GM13977 (cell line): ENCODE results near the gene CDH24.

ENCODE experiments used
- DNase-seq: peaks from one replicate; pipeline ENCODE4 v3.0.0; 2012; ENCODE audit warnings: low spot score
- CTCF ChIP-seq: IDR thresholded peaks from 2 replicates; pipeline ENCODE4 v1.5.1; 2012; ENCODE audit warnings: mild to moderate bottlenecking, control low read depth; ENCODE audit not compliant: insufficient read depth; ENCODE audit errors: extremely low read depth, missing control alignments
- in situ Hi-C: fragments of 300-500 bp; cut with MboI; formaldehyde crosslinking; loops from one replicate; pipeline ENCODE4 v1.12.0; 2022; ENCODE audit warnings: low sequenced_read_pairs, low pct_unique_long_range_greater_than_20kb, mixed read lengths, inconsistent platforms; ENCODE audit not compliant: unreplicated experiment

Gene CDH24

GRCh38 chr14:23056956-23057756, at the start of gene CDH24:
CDH24 (minus strand) TSS chr14:23057520; CDS start chr14:23055733, 1,787 bp downstream.
- in situ Hi-C loops: loop anchor here (10.0 kb wide), 1 partner anchor 82 kb away; no protein-coding TSS in a partner anchor

GRCh38 chr14:23106747-23107045, 49.4 kb upstream of the CDH24 start:
- TF ChIP-seq CTCF: no peak
- DNase-seq: no peak
- in situ Hi-C loops: no loop called here

More at GRCh38 chr14:23056956-23057756, at the start of gene CDH24:
- peak; percentile 92 for DNase-seq
- no peak for TF ChIP-seq CTCF

GRCh38 chr14:23105348-23105824, 48.1 kb upstream of the CDH24 start:
- TF ChIP-seq CTCF: no peak
- no peak for DNase-seq
- in situ Hi-C loops: no loop called here

GRCh38 chr14:23104591-23105347, 47.4 kb upstream of the CDH24 start, which contains the start of gene CIROP:
CIROP (minus strand) TSS chr14:23104989; CDS start chr14:23104920, 69 bp downstream.
- DNase-seq: no peak
- TF ChIP-seq CTCF: no peak
- in situ Hi-C loops: no loop called here

- in situ Hi-C loops: no loop called here
- TF ChIP-seq CTCF: no peak
Observed at GRCh38 chr14:23104070-23104590, 46.8 kb upstream of the CDH24 start.

GRCh38 chr14:23103581-23103980, 46.3 kb upstream of the CDH24 start:
- TF ChIP-seq CTCF: no peak
- in situ Hi-C loops: no loop called here
- no peak for DNase-seq

More at GRCh38 chr14:23104070-23104590, 46.8 kb upstream of the CDH24 start:
- DNase-seq: no peak
